ENCODE results near the gene PLXNA2. TPM values are rescaled to one million over a fixed set of nuclear protein-coding genes. Genes with fewer than 3 reads are reported as not detected.

The PLXNA2 gene
- total RNA-seq, 1 donor from 2014 or later, result 1.7 TPM

DNA sequence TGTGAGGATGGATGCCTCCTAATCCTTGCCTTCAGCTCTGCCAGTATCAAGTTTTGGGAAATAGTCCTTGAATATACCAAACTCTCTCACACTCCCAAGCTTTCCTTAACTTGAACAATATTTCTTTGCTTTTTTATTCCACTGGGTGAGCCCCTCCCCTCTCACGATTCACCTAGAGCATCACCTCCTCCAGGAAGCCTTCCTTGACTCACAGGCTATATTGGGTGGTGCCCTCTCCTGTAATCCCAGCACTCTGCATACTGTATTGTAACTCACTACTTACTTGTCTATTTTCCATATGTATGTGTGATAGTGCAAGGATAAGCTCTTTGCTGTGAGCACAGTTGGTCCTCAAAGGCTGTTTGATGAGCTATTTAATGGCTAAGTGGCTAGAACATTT, 114.7 kb downstream of the PLXNA2 start:
- Mint-ChIP-seq H3K27me3 (ENCODE audit: insufficient read depth, low read depth) (peaks cover 6% of the 10 kb centered on the region), H3K27ac (peak overlapping the region; percentile 83), H3K9me3 (no peaks in the 10 kb centered on the region), H3K36me3 (peaks cover 3% of the 10 kb centered on the region), H3K4me3 (peak overlapping the region; percentile 33), H3K4me1 (peaks cover 60% of the 10 kb centered on the region)
- H3K4me1 ChIP-seq, result peaks cover 34% of the 10 kb centered on the region
- TF ChIP-seq EZH2phosphoT487 (IDR thresholded peaks at IDR 0.05) (no peak), EZH2 (IDR thresholded peaks at IDR 0.05) (no peak)
- TF ChIP-seq, protein P1, sequence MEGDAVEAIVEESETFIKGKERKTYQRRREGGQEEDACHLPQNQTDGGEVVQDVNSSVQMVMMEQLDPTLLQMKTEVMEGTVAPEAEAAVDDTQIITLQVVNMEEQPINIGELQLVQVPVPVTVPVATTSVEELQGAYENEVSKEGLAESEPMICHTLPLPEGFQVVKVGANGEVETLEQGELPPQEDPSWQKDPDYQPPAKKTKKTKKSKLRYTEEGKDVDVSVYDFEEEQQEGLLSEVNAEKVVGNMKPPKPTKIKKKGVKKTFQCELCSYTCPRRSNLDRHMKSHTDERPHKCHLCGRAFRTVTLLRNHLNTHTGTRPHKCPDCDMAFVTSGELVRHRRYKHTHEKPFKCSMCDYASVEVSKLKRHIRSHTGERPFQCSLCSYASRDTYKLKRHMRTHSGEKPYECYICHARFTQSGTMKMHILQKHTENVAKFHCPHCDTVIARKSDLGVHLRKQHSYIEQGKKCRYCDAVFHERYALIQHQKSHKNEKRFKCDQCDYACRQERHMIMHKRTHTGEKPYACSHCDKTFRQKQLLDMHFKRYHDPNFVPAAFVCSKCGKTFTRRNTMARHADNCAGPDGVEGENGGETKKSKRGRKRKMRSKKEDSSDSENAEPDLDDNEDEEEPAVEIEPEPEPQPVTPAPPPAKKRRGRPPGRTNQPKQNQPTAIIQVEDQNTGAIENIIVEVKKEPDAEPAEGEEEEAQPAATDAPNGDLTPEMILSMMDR (IDR thresholded peaks at IDR 0.05), result no peak
- no peak overlapping the region for H3K27ac ChIP-seq
- no peak overlapping the region for H3K9ac ChIP-seq
- no peaks in the 10 kb centered on the region for H3K36me3 ChIP-seq
- H3F3A ChIP-seq (ENCODE audit: low read depth), result peaks cover 46% of the 10 kb centered on the region
- no peaks in the 10 kb centered on the region for H3K79me2 ChIP-seq (ENCODE audit: low read depth)
- no peaks in the 10 kb centered on the region for H3K9me3 ChIP-seq (ENCODE audit: low read depth)
- peaks cover 4% of the 10 kb centered on the region for H4K20me1 ChIP-seq (ENCODE audit: low read depth)
- no peak for DNase-seq (ENCODE audit: low spot score)
- H2AFZ ChIP-seq (replicated peaks), result no peak overlapping the region
- no peak overlapping the region for H3K4me2 ChIP-seq
- peaks cover 18% of the 10 kb centered on the region for H3K27me3 ChIP-seq
- H3K4me3 ChIP-seq, result no peak overlapping the region

DNA sequence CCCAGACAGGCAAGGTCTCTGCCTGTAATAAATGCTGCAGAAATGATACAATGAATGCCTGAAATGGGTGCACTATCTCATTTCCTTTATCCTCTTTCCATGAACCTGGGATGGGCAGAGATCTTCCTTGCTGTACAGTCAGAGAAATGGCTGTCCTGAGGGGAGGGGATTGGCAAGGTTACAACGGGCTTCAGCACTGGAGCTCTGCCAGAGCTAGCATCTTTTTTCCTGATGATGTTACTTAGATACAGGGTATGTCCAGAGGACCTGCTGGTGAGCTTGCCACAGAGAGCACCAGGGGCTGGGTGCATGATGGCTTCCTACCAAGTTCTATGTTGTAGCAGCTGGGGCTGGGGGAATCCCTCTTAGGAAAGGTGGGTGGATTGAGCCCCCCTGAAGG, 115.1 kb downstream of the PLXNA2 start:
- H3K4me1 Mint-ChIP-seq, result peaks cover 57% of the 10 kb centered on the region

DNA sequence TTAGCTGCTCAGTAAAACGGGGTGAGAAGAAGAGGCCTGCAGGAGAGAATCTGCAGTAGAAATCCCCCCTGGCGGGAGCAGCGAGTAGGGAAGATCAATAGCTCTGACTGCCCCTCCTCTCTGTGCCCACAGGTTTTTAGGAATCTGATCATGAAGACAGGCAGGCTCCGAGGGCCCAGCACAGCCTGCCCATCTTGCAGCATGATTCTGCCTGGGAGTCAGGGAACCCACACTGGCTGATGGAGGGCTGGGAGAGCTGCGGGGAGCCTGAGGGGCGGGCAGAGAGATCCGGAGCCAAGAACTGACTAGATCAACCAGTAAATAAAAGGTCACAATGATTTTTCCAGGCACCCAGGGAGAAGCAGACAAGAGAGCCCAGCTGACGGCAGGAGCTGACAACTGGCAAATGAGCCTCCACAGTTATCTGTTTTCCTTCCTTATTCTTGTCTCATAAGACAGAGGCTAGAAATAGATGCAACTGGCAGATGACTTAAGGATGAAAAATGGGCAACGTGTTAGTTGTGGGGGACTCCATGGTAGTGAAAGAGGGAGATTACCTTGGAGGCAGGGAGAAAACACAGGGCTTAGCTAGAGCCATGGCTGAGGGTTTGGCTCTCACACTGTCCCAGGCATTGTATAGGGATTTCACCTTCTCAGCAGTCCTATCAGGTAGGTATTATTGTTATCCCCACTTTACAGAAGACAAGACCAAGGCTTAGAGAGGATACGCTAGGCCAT, 116.2 kb downstream of the PLXNA2 start:
- Histone ChIP-seq H3K79me2 (ENCODE audit: low read depth) (no peaks in the 10 kb centered on the region), H3K27ac (no peak overlapping the region), H3K36me3 (no peaks in the 10 kb centered on the region), H3K4me1 (peaks cover 27% of the 10 kb centered on the region), H3K9me3 (ENCODE audit: low read depth) (no peaks in the 10 kb centered on the region), H3K9ac (no peak overlapping the region), H3K4me3 (no peak overlapping the region), H2AFZ (replicated peaks) (no peak overlapping the region), H3F3A (ENCODE audit: low read depth) (peaks cover 33% of the 10 kb centered on the region), H3K4me2 (peak overlapping the region; percentile 56), H3K27me3 (peaks cover 18% of the 10 kb centered on the region), H4K20me1 (ENCODE audit: low read depth) (peaks cover 4% of the 10 kb centered on the region)
- Mint-ChIP-seq H3K4me1 (peaks cover 58% of the 10 kb centered on the region), H3K36me3 (peaks cover 8% of the 10 kb centered on the region), H3K9me3 (no peaks in the 10 kb centered on the region), H3K27me3 (ENCODE audit: insufficient read depth, low read depth) (peaks cover 4% of the 10 kb centered on the region), H3K27ac (peak overlapping the region; percentile 69), H3K4me3 (no peak overlapping the region)
- TF ChIP-seq EZH2phosphoT487 (IDR thresholded peaks at IDR 0.05) (no peak), EZH2 (IDR thresholded peaks at IDR 0.05) (no peak)
- TF ChIP-seq, protein P1 (IDR thresholded peaks at IDR 0.05), result no peak
- DNase-seq (ENCODE audit: low spot score), result peak; percentile 45

More for the DNA sequence above, 115.1 kb downstream of the PLXNA2 start:
- H3K36me3 Mint-ChIP-seq, result peaks cover 3% of the 10 kb centered on the region
- H3K27me3 ChIP-seq, result peaks cover 18% of the 10 kb centered on the region
- H3F3A ChIP-seq (ENCODE audit: low read depth), result peaks cover 44% of the 10 kb centered on the region
- peaks cover 4% of the 10 kb centered on the region for H4K20me1 ChIP-seq (ENCODE audit: low read depth)
- H3K4me3 ChIP-seq, result no peak overlapping the region
- peaks cover 4% of the 10 kb centered on the region for H3K27me3 Mint-ChIP-seq (ENCODE audit: insufficient read depth, low read depth)
- H3K36me3 ChIP-seq, result no peaks in the 10 kb centered on the region
- no peak overlapping the region for H3K27ac ChIP-seq
- no peaks in the 10 kb centered on the region for H3K9me3 ChIP-seq (ENCODE audit: low read depth)
- TF ChIP-seq, protein P1 (IDR thresholded peaks at IDR 0.05), result no peak
- TF ChIP-seq EZH2 (IDR thresholded peaks at IDR 0.05) (no peak), EZH2phosphoT487 (IDR thresholded peaks at IDR 0.05) (no peak)
- peaks cover 29% of the 10 kb centered on the region for H3K4me1 ChIP-seq
- H3K9me3 Mint-ChIP-seq, result no peaks in the 10 kb centered on the region
- no peak overlapping the region for H2AFZ ChIP-seq (replicated peaks)
- H3K4me2 ChIP-seq, result no peak overlapping the region
- no peak for DNase-seq (ENCODE audit: low spot score)
- no peak overlapping the region for H3K4me3 Mint-ChIP-seq
- H3K9ac ChIP-seq, result no peak overlapping the region
- no peak overlapping the region for H3K27ac Mint-ChIP-seq
- H3K79me2 ChIP-seq (ENCODE audit: low read depth), result no peaks in the 10 kb centered on the region
